Measurements from ENCODE around the gene MOSPD2.

The MOSPD2 gene

GRCh38 chrX:14875624-14876023, 2.4 kb downstream of the MOSPD2 start:
- TF ChIP-seq, protein P1, sequence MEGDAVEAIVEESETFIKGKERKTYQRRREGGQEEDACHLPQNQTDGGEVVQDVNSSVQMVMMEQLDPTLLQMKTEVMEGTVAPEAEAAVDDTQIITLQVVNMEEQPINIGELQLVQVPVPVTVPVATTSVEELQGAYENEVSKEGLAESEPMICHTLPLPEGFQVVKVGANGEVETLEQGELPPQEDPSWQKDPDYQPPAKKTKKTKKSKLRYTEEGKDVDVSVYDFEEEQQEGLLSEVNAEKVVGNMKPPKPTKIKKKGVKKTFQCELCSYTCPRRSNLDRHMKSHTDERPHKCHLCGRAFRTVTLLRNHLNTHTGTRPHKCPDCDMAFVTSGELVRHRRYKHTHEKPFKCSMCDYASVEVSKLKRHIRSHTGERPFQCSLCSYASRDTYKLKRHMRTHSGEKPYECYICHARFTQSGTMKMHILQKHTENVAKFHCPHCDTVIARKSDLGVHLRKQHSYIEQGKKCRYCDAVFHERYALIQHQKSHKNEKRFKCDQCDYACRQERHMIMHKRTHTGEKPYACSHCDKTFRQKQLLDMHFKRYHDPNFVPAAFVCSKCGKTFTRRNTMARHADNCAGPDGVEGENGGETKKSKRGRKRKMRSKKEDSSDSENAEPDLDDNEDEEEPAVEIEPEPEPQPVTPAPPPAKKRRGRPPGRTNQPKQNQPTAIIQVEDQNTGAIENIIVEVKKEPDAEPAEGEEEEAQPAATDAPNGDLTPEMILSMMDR (IDR thresholded peaks at IDR 0.05; ENCODE audit: insufficient read depth, missing control alignments), result no peak
- no peak for FAIRE-seq
- no peak for DNase-seq (ENCODE audit: insufficient read length, low spot score)

DNA sequence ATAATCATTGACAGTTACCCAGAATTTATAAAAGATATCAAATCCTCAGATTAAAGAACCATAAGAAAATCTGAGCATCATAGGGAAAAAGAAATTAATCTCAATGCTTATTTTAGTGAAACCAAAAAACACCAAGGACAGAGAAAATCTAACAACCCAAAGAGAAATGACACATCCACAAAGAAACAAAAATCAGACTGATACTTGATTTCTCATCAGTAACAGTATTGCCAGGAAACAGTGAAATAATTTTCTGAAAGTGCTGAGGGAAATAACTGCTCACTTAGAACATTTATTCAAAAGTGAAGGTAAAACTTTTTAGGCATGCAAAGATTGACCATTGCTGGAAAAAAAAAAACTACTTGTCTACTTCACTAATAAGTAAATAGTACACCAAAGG, 10.6 kb downstream of the MOSPD2 start:
- DNase-seq (ENCODE audit: insufficient read length, low spot score) (no peak), FAIRE-seq (no peak)
- TF ChIP-seq, protein P1 (IDR thresholded peaks at IDR 0.05; ENCODE audit: insufficient read depth, missing control alignments), result no peak

- FAIRE-seq (no peak), DNase-seq (ENCODE audit: insufficient read length, low spot score) (no peak)
- TF ChIP-seq, protein P1 (IDR thresholded peaks at IDR 0.05; ENCODE audit: insufficient read depth, missing control alignments), result no peak
These were observed 11.5 kb downstream of the MOSPD2 start for GRCh38 chrX:14884714-14885113.

DNA sequence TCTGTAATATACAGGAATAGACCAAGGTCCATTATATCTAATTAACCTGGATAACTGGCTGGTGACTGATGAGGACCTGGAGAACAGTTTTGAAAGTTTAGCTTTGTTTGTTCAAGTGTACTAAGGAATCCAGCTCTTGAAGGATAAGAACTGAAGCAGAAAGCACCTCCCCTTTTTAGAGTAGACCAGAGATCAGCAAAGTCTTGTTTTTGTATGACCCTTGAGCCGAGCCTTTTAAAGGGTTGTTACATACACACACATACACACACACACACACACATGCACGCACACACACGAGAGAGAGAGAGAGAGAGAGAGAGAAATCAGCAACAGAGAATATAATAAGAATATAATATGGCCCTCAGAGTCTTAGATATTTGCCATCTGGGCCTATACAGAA, 13.0 kb downstream of the MOSPD2 start:
- DNase-seq (ENCODE audit: insufficient read length, low spot score) (no peak), FAIRE-seq (no peak)
- TF ChIP-seq, protein P1 (IDR thresholded peaks at IDR 0.05; ENCODE audit: insufficient read depth, missing control alignments), result no peak

DNA sequence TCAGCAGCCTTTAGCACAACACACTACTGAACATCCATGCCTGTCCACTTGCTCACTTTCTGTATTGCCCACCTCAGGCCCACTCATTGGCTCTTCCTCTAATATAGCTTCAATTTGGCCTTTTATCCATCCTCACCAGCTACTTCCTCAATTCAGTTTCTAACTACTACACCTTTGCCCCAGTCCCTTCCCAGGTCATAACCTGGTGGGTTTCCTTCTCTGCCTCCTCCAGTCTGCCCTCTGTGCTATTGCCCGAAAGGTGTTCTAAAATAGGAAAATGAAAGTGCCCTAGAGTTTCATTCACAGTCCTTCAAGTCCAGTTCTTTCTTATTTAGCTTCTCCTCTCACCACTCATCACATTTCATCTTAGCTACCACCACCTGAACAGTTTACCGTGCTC, 23.1 kb downstream of the MOSPD2 start:
- no peak for DNase-seq (ENCODE audit: insufficient read length, low spot score)
- no peak for FAIRE-seq
- TF ChIP-seq, protein P1 (IDR thresholded peaks at IDR 0.05; ENCODE audit: insufficient read depth, missing control alignments), result no peak

DNA sequence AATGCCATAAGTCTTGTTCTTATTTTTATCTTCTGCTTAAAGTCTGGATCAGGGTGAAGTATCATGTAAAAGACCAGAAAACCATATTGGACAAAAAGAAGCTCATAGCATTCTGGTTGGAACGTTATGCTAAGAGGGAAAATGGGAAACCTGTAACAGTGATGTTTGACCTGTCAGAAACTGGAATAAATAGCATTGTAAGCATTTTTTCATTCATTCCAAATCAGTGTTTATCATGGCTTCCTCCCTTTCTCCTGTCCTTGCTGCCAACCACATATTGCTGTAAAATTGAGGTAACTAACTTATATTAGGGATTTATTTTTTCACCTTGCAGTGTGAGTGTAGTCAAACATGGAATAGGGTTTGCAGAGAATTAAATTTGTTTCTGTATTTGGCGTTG, 23.8 kb downstream of the MOSPD2 start:
- TF ChIP-seq, protein P1 (IDR thresholded peaks at IDR 0.05; ENCODE audit: insufficient read depth, missing control alignments), result no peak
- DNase-seq (ENCODE audit: insufficient read length, low spot score) (no peak), FAIRE-seq (no peak)

DNA sequence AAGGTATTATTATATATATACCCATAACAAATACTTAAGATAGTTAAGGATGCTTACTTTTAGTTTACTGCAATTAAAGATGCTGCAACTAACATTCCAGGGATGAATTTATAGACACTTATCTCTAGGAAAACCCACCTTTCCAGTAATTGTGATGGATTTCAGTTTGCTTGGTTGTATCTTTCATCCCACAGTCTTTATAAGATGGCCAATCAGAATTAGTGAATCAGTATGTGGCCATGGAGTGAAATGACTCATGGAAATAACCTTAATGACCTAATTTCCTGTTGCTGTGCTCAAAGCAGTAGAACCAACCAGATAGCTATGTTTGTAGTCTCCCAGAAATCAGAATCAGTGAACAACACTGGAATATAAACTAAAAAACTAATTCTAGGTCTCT, 26.4 kb downstream of the MOSPD2 start:
- DNase-seq (ENCODE audit: insufficient read length, low spot score), result no peak
- FAIRE-seq, result no peak
- TF ChIP-seq, protein P1 (IDR thresholded peaks at IDR 0.05; ENCODE audit: insufficient read depth, missing control alignments), result no peak

All from D721Med (cell line).